ENCODE measurements around the gene ARHGEF4. TPM values are rescaled to one million over a fixed set of nuclear protein-coding genes. Genes with fewer than 3 reads are reported as not detected.

Gene ARHGEF4
- total RNA-seq, 1 experiment from 2014 or later: 26.6 TPM

DNA sequence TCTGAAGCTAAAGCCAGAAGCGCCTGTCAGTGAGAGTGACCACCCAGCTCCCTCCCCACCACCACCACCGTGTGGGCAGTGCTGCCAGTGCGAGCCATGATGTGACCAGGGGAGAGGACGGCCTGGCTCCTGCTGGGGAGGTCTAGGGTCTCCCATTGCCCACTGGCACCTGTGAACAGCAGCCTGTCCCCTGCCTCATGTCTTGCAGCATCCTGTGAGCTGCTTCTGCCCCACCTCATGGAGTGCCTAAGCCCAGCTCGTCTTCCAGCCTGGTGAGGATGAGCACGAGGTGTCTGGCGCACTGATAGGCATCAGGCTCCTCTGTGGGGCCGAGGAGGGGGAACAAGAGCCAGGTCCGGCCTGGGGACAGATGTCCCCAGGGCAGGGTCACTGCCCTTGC is 195.2 kb downstream of the ARHGEF4 start:
- Histone ChIP-seq H3K9me2 (ENCODE audit: insufficient read depth) (no peaks in the 10 kb centered on the region), H3K4me1 (ENCODE audit: control insufficient read depth in 1 of 2, insufficient read depth in 2 of 2, low read length in 2 of 2) (no peaks in the 10 kb centered on the region), H2AFZ (ENCODE audit: low read depth, low read length, poor library complexity, severe bottlenecking) (no peak overlapping the region), H3K79me2 (ENCODE audit: insufficient read depth, low read length) (no peaks in the 10 kb centered on the region), H3K27me3 (ENCODE audit: insufficient read depth, low read length) (no peaks in the 10 kb centered on the region), H3K27ac (ENCODE audit: low read depth, low read length) (no peak overlapping the region), H4K20me1 (ENCODE audit: insufficient read depth) (no peaks in the 10 kb centered on the region), H3K9ac (ENCODE audit: low read length) (no peak overlapping the region), H3K4me3 (replicated peaks in 1 of 2; ENCODE audit: low read depth in 1 of 2, low read length in 2 of 2) (no peak overlapping the region), H3K36me3 (ENCODE audit: control insufficient read depth in 1 of 2, insufficient read depth in 2 of 2, low read length in 2 of 2) (no peaks in the 10 kb centered on the region), H3K4me2 (ENCODE audit: low read length) (no peak overlapping the region), H3K9me3 (ENCODE audit: control insufficient read depth in 1 of 2, insufficient read depth in 1 of 2, low read depth in 1 of 2, low read length in 2 of 2) (no peaks in the 10 kb centered on the region; a peak in 1 of 4 replicates)
- no peak for DNase-seq (ENCODE audit: low read depth, low spot score)
- no peak for TF ChIP-seq CBX3 (IDR thresholded peaks at IDR 0.05; ENCODE audit: low read depth)
- no peak for TF ChIP-seq ZFX (IDR thresholded peaks at IDR 0.05)
- no peak for TF ChIP-seq EGR1 (IDR thresholded peaks at IDR 0.05; ENCODE audit: low read depth)
- TF ChIP-seq SIN3A (IDR thresholded peaks at IDR 0.05; ENCODE audit: low read depth): no peak
- TF ChIP-seq, protein P1, sequence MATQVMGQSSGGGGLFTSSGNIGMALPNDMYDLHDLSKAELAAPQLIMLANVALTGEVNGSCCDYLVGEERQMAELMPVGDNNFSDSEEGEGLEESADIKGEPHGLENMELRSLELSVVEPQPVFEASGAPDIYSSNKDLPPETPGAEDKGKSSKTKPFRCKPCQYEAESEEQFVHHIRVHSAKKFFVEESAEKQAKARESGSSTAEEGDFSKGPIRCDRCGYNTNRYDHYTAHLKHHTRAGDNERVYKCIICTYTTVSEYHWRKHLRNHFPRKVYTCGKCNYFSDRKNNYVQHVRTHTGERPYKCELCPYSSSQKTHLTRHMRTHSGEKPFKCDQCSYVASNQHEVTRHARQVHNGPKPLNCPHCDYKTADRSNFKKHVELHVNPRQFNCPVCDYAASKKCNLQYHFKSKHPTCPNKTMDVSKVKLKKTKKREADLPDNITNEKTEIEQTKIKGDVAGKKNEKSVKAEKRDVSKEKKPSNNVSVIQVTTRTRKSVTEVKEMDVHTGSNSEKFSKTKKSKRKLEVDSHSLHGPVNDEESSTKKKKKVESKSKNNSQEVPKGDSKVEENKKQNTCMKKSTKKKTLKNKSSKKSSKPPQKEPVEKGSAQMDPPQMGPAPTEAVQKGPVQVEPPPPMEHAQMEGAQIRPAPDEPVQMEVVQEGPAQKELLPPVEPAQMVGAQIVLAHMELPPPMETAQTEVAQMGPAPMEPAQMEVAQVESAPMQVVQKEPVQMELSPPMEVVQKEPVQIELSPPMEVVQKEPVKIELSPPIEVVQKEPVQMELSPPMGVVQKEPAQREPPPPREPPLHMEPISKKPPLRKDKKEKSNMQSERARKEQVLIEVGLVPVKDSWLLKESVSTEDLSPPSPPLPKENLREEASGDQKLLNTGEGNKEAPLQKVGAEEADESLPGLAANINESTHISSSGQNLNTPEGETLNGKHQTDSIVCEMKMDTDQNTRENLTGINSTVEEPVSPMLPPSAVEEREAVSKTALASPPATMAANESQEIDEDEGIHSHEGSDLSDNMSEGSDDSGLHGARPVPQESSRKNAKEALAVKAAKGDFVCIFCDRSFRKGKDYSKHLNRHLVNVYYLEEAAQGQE (IDR thresholded peaks at IDR 0.05; ENCODE audit: low read depth): no peak
- no peak for TF ChIP-seq YY1 (IDR thresholded peaks at IDR 0.05; ENCODE audit: extremely low read depth, insufficient replicate concordance, low read depth, low read length)
- TF ChIP-seq TCF7L2 (IDR thresholded peaks at IDR 0.05; ENCODE audit: borderline replicate concordance, extremely low read depth, insufficient read depth, insufficient read length): no peak
- no peak for TF ChIP-seq POLR2AphosphoS5 (IDR thresholded peaks at IDR 0.05; ENCODE audit: low read depth, low read length)
- no peak for TF ChIP-seq EZH2 (IDR thresholded peaks at IDR 0.05)
- no peak for TF ChIP-seq MAX (IDR thresholded peaks at IDR 0.05)
- no peak for TF ChIP-seq RAD21 (IDR thresholded peaks at IDR 0.05; ENCODE audit: low read depth)
- no peak for TF ChIP-seq ELF1 (IDR thresholded peaks at IDR 0.05; ENCODE audit: borderline replicate concordance, low read depth)
- ChIA-PET CTCF (no interaction called here), POLR2A (no interaction called here), RAD21 (ENCODE audit: low non-redundant PET in 1 of 2, low total read pairs in 2 of 2, uncharacterized antibody in 2 of 2, unreplicated experiment in 2 of 2) (no interaction called here)
- intact Hi-C loops (cut with micrococcal nuclease): no loop called here
- no peak for ATAC-seq
- BruUV-seq (replicated peaks): no TSS peak

Measured in HCT116 (cell line).